H1 (cell line): ENCODE results near the gene PEX16. TPM values are rescaled to one million over a fixed set of nuclear protein-coding genes. Genes with fewer than 3 reads are reported as not detected.
"Not testable (repeated sequence)": the region's sequence is repeated elsewhere in the genome, so short reads cannot be mapped to it uniquely, and the experiment has no call there.

Experiments
- CTCF ChIA-PET: fragments of 300-600 bp; sonication (Branson Sonifier 250); formaldehyde crosslinking; loops from one replicate; lab custom pipeline; 2021; ENCODE audit not compliant: partially characterized antibody; lab: Charles Lee
- POLR2A ChIA-PET: fragments of 300-600 bp; sonication (Branson Sonifier 250); formaldehyde crosslinking; loops from one replicate; lab custom pipeline; 2021; ENCODE audit warnings: inconsistent platforms; ENCODE audit not compliant: partially characterized antibody; lab: Charles Lee
- DNase-seq, 2 experiments: peaks; one replicate each; pipeline versions ENCODE4 v3.0.0 to v3.0.0-alpha.2; 2010 to 2022; ENCODE audit warnings: low spot score in 2 of 2, low read depth in 1 of 2, mixed read lengths in 1 of 2
- FAIRE-seq: peaks from 2 replicates; lab custom pipeline; 2011; peaks lifted over from hg19 to GRCh38; lab: Jason Lieb, UNC
- H2AFZ ChIP-seq: 2 replicates; pipeline ENCODE4 v1.8.1; 2012; ENCODE audit warnings: low read length, inconsistent platforms
- H2AK5ac ChIP-seq: 2 replicates; pipeline ENCODE4 v1.6.1; 2013; ENCODE audit warnings: low read depth, low read length
- H2BK120ac ChIP-seq: replicated peaks from 2 replicates; pipeline ENCODE3; 2013; ENCODE audit warnings: low read depth, low read length, inconsistent platforms
- H2BK12ac ChIP-seq: 2 replicates; pipeline ENCODE4 v1.6.1; 2013; ENCODE audit warnings: low read depth, low read length
- H2BK15ac ChIP-seq: 2 replicates; pipeline ENCODE4 v1.6.1; 2013; ENCODE audit warnings: low read length
- H2BK20ac ChIP-seq: 2 replicates; pipeline ENCODE4 v1.6.1; 2013; ENCODE audit warnings: low read length
- H2BK5ac ChIP-seq: 2 replicates; pipeline ENCODE4 v1.6.1; 2013; ENCODE audit warnings: low read depth, low read length
- H3K14ac ChIP-seq: 2 replicates; pipeline ENCODE4 v1.6.1; 2013; ENCODE audit warnings: inconsistent platforms; ENCODE audit not compliant: insufficient read length
- H3K18ac ChIP-seq: 2 replicates; pipeline ENCODE4 v1.6.1; 2013; ENCODE audit warnings: low read length; ENCODE audit errors: extremely low read depth
- H3K23ac ChIP-seq: 2 replicates; pipeline ENCODE4 v1.6.1; 2013; ENCODE audit warnings: inconsistent platforms; ENCODE audit not compliant: insufficient read length
- H3K23me2 ChIP-seq: 2 replicates; pipeline ENCODE4 v1.6.1; 2013; ENCODE audit warnings: low read depth, low read length
- H3K27ac ChIP-seq: 2 replicates; pipeline ENCODE4 v1.6.1; 2011; ENCODE audit warnings: low read depth, low read length, inconsistent platforms
- H3K27me3 ChIP-seq, 4 experiments: replicated peaks in 1 of 4; 1 replicate in 1 of 4; 2 replicates in 3 of 4; pipeline versions ENCODE4 v1.6.1 to v1.8.1; 2011 to 2013; ENCODE audit warnings: low read length in 3 of 4, mild to moderate bottlenecking in 3 of 4, inconsistent platforms in 2 of 4, mixed read lengths in 2 of 4, moderate library complexity in 1 of 4; ENCODE audit not compliant: control insufficient read depth in 3 of 4, insufficient read depth in 3 of 4; ENCODE audit errors: extremely low read depth in 1 of 4
- H3K36me3 ChIP-seq, 4 experiments: 2 replicates each; pipeline versions ENCODE4 v1.6.1 to v1.8.1; 2011 to 2013; ENCODE audit warnings: mild to moderate bottlenecking in 4 of 4, low read length in 3 of 4, moderate library complexity in 2 of 4, control low read depth in 1 of 4, inconsistent platforms in 1 of 4; ENCODE audit not compliant: insufficient read depth in 4 of 4, control insufficient read depth in 2 of 4
- H3K4ac ChIP-seq: replicated peaks from 2 replicates; pipeline ENCODE3; 2013; ENCODE audit warnings: low read length, low read depth, mixed read lengths, inconsistent platforms; ENCODE audit not compliant: insufficient read length
- H3K4me1 ChIP-seq, 4 experiments: replicated peaks in 1 of 4; 1 replicate in 1 of 4; 2 replicates in 3 of 4; pipeline versions ENCODE4 v1.6.1 to v1.8.1; 2011 to 2013; ENCODE audit warnings: low read length in 3 of 4, inconsistent platforms in 2 of 4, mixed read lengths in 1 of 4; ENCODE audit not compliant: insufficient read depth in 4 of 4, control insufficient read depth in 3 of 4
- H3K4me2 ChIP-seq, 2 experiments: 2 replicates each; pipeline versions ENCODE4 v1.6.1 to v1.8.1; 2011 to 2013; ENCODE audit warnings: low read depth in 2 of 2, low read length in 2 of 2, control low read depth in 1 of 2, inconsistent platforms in 1 of 2, mild to moderate bottlenecking in 1 of 2; ENCODE audit not compliant: insufficient read depth in 1 of 2
- H3K4me3 ChIP-seq, 4 experiments: fragments of 200-600, 300-600 bp in 1 of 4; sonication (generic), shearing (Covaris generic), sonication (Bioruptor Twin) in 1 of 4; 2 replicates each; pipeline versions ENCODE4 v1.5.1 to v1.8.1; 2011 to 2016; ENCODE audit warnings: low read length in 4 of 4, low read depth in 3 of 4, control low read depth in 2 of 4, inconsistent platforms in 2 of 4, mild to moderate bottlenecking in 2 of 4, mixed read lengths in 1 of 4, moderate library complexity in 1 of 4; ENCODE audit not compliant: insufficient read depth in 2 of 4; ENCODE audit errors: extremely low read depth in 1 of 4
- H3K56ac ChIP-seq: replicated peaks from 2 replicates; pipeline ENCODE3; 2013; ENCODE audit warnings: low read depth, mild to moderate bottlenecking, mixed read lengths, low read length, inconsistent platforms; ENCODE audit not compliant: insufficient read length
- H3K79me1 ChIP-seq: 2 replicates; pipeline ENCODE4 v1.6.1; 2013; ENCODE audit warnings: low read depth, low read length, control low read depth
- H3K79me2 ChIP-seq, 2 experiments: 2 replicates each; pipeline versions ENCODE4 v1.6.1 to v1.8.1; 2012 to 2013; ENCODE audit warnings: low read length in 2 of 2, mild to moderate bottlenecking in 2 of 2, inconsistent platforms in 1 of 2; ENCODE audit not compliant: insufficient read depth in 2 of 2, control insufficient read depth in 1 of 2
- H3K9ac ChIP-seq, 4 experiments: replicated peaks in 1 of 4; 1 replicate in 1 of 4; 2 replicates in 3 of 4; pipeline versions ENCODE4 v1.6.1 to v1.8.1; 2011 to 2013; ENCODE audit warnings: low read depth in 3 of 4, low read length in 3 of 4, control low read depth in 2 of 4, mild to moderate bottlenecking in 2 of 4, moderate library complexity in 2 of 4, inconsistent platforms in 1 of 4; ENCODE audit errors: extremely low read depth in 1 of 4
- H3K9me3 ChIP-seq, 2 experiments: 2 replicates each; pipeline versions ENCODE4 v1.6.1 to v1.8.1; 2012 to 2013; ENCODE audit warnings: mild to moderate bottlenecking in 2 of 2, moderate library complexity in 2 of 2, control low read depth in 1 of 2, inconsistent platforms in 1 of 2, low read depth in 1 of 2, low read length in 1 of 2, mixed read lengths in 1 of 2; ENCODE audit not compliant: insufficient read depth in 2 of 2
- H4K20me1 ChIP-seq, 2 experiments: replicated peaks in 1 of 2; 2 replicates each; pipeline versions ENCODE3 to v1.8.1; 2011 to 2013; ENCODE audit warnings: inconsistent platforms in 2 of 2, low read length in 2 of 2, mild to moderate bottlenecking in 1 of 2; ENCODE audit not compliant: insufficient read depth in 2 of 2, control insufficient read depth in 1 of 2
- H4K5ac ChIP-seq: 2 replicates; pipeline ENCODE4 v1.6.1; 2013; ENCODE audit warnings: low read length, low read depth, mixed read lengths, inconsistent platforms; ENCODE audit not compliant: insufficient read length
- H4K8ac ChIP-seq: 2 replicates; pipeline ENCODE4 v1.8.0; 2013; ENCODE audit warnings: mild to moderate bottlenecking, moderate library complexity, low read length, inconsistent platforms; ENCODE audit not compliant: insufficient read depth; ENCODE audit errors: extremely low read depth
- H4K91ac ChIP-seq: replicated peaks from 2 replicates; pipeline ENCODE3; 2013; ENCODE audit warnings: low read length, mixed read lengths, inconsistent platforms; ENCODE audit not compliant: insufficient read length
- WGBS, 2 experiments: shearing (Covaris generic) in 1 of 2; methylation state at CpG; one replicate each; pipeline versions ENCODE4 v1.1.6 to v1.1.7; 2013 to 2015; ENCODE audit warnings: low lambda C conversion rate in 2 of 2, mixed read lengths in 2 of 2, inconsistent platforms in 1 of 2, low coverage in 1 of 2, missing lambda C conversion rate in 1 of 2; ENCODE audit not compliant: insufficient replicate concordance in 2 of 2, insufficient coverage in 1 of 2, insufficient read length in 1 of 2; ENCODE audit errors: extremely low coverage in 1 of 2, missing lambda C conversion rate in 1 of 2; 5-methylcytosine and 5-hydroxymethylcytosine counted together
- polyA plus RNA-seq, 7 experiments: library from polyadenylated mRNA; depleted of rRNA in 3 of 7; stranded (reverse) in 5 of 7; unstranded in 2 of 7; fragments of >200 nt in 5 of 7; fragments of 200-250 nt in 2 of 7; gene quantifications; 1 replicate in 5 of 7; 2 replicates in 1 of 7; 4 replicates in 1 of 7; pipeline versions ENCODE4 v1.2.1 to v1.2.3, GENCODE V29; 2011 to 2013; ENCODE audit warnings: missing spikeins in 2 of 7, mixed read lengths in 2 of 7
- total RNA-seq: library from RNA; stranded (reverse); fragmentation: NEBNext Ultra II Directional; extraction: Animal tissue kit (Norgen Biotek cat#: 25700); gene quantifications from 2 replicates; pipeline ENCODE4 v1.2.1, GENCODE V29; 2021

Gene PEX16
- total and polyA plus RNA-seq, 2 of the 8 experiments (the other 6 are each of a cell fraction or from before 2014, with no cell fraction given), result 29.2 to 36.0 TPM

DNA sequence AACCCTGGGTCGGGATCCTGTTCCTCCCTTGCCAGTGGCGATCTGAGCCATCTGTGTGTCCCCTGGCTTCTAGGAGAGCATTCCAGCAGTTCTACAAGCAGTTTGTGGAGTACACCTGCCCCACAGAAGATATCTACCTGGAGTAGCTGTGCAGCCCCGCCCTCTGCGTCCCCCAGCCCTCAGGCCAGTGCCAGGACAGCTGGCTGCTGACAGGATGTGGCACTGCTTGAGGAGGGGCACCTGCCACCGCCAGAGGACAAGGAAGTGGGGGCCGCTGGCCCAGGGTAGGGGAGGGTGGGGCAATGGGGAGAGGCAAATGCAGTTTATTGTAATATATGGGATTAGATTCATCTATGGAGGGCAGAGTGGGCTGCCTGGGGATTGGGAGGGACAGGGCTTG is 12.1 kb downstream of the PEX16 start:
- not testable (repeated sequence) for H2BK20ac ChIP-seq, H3K23me2 ChIP-seq, H3K27me3 ChIP-seq, H3K4ac ChIP-seq, H2AK5ac ChIP-seq, H3K14ac ChIP-seq, H2BK12ac ChIP-seq, H3K9ac ChIP-seq, H2BK120ac ChIP-seq, H3K18ac ChIP-seq, H4K8ac ChIP-seq, H2BK5ac ChIP-seq, H4K5ac ChIP-seq, H3K4me3 ChIP-seq, H2BK15ac ChIP-seq, H3K79me1 ChIP-seq, H3K79me2 ChIP-seq, FAIRE-seq, H4K91ac ChIP-seq, H3K9me3 ChIP-seq, DNase-seq, H3K23ac ChIP-seq, H2AFZ ChIP-seq, H3K56ac ChIP-seq, H3K4me2 ChIP-seq, H3K4me1 ChIP-seq, H3K27ac ChIP-seq
- POLR2A ChIA-PET, result interaction anchor here (0.9 to 6.2 kb wide), 7 partner anchors 9 to 43 kb away, joined by 3 to 36 read pairs (median 4); partner anchors contain the start of genes LARGE2 and PEX16
- peaks cover 9 to 24% of the 10 kb centered on the region in 2 experiments for H4K20me1 ChIP-seq
- peaks cover 6 to 23% (median 18%) of the 10 kb centered on the region in 4 experiments; a peak in 6 of 8 replicates for H3K36me3 ChIP-seq
- 82% methylated on average over 4 of the region's 6 CpGs; no CpG with 5 or more reads in 1 of the 2 experiments for WGBS, 2 experiments
- CTCF ChIA-PET, result interaction anchor here (1.0 to 1.4 kb wide), 3 partner anchors 11 to 101 kb away, joined by 4 read pairs; no protein-coding TSS in a partner anchor
